Measurements from ENCODE around the gene AKAP9.

GRCh38 chr7:92158660-92159575 is 218.3 kb downstream of the AKAP9 start:
- TF ChIP-seq CTCF (IDR thresholded peaks at IDR 0.05) (no peak), POLR2A (IDR thresholded peaks at IDR 0.05) (no peak)
